Myocyte (in vitro differentiated cells): ENCODE data around the gene EZR. TPM values are rescaled to one million over a fixed set of nuclear protein-coding genes. Genes with fewer than 3 reads are reported as not detected.
A peak's percentile ranks its signal among the peaks of the same experiment; 100 is the strongest.

Experiments used
- DNase-seq: peaks from one replicate; pipeline ENCODE4 v3.0.0-alpha.2; 2012; ENCODE audit warnings: low read depth
- polyA plus RNA-seq: library from polyadenylated mRNA; unstranded; fragments of >200 nt; gene quantifications from one replicate; pipeline ENCODE4 v1.2.1, GENCODE V29; 2012; ENCODE audit warnings: missing spikeins
- total RNA-seq: library from RNA; depleted of rRNA; stranded (reverse); fragments of >200 nt; gene quantifications from 2 replicates; pipeline ENCODE4 v1.2.3, GENCODE V29; 2014

Gene EZR
- 41.2 and 71.0 TPM in 2 replicates for total RNA-seq
- polyA plus RNA-seq: 96.7 TPM

DNA sequence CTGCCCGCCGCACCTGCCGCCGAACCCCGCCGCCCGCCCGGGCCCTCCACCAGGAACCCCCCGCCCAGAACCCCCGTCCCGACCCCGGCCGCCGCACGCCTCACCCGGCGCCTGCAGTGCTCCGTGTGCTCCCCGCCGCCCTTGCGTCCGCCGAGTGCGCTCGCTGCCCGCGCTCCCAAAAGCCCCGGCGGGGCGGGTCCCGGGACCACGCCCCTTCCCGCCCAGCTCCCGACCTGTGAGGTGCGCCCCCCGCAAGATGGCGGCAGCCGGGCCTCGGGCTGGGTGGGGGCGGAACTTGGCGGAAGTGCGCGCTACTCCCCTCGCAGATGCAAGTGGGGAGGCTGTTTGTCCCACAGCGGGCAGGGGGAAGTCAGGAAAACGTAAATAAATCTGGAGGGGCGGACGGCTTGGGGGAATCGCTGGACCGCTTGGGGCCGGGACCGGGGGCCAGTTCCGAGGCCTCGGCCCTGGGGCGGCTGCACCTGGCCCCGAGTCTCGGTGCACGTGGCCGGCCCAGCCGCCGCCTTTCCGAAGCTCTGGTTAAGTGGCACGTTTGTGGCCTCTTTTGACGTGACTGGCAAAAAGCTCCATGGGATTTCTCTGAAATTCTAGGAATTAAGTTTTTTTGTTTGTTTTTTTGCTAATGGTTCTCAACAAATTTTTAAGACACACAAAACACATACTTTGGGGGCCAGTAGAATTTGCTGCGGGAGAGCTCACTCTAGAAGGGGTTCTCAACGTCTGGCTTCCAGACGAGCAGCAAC lies at the start of gene EZR:
EZR (minus strand) TSS at position 156 of the 764 bp plus-strand sequence. CDS start 1,275 bp downstream, outside the sequence.
- DNase-seq: peak; percentile 73

DNA sequence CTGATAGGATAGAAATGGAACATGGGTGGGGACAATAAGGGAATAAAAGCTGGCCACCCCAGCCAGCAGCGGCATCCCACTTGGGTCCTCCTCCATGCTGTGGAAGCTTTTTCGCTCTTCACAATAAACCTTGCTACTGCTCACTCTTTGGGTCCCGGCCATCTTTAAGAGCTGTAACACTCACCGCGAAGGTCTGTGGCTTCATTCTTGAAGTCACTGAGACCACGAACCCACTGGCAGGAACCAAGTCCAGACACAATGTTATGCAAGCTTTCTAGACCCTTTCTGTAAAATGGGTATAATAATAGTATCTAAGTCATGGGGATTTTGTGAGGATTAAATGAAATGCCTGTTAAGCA lies 48.9 kb upstream of the EZR start:
- DNase-seq: no peak

DNA sequence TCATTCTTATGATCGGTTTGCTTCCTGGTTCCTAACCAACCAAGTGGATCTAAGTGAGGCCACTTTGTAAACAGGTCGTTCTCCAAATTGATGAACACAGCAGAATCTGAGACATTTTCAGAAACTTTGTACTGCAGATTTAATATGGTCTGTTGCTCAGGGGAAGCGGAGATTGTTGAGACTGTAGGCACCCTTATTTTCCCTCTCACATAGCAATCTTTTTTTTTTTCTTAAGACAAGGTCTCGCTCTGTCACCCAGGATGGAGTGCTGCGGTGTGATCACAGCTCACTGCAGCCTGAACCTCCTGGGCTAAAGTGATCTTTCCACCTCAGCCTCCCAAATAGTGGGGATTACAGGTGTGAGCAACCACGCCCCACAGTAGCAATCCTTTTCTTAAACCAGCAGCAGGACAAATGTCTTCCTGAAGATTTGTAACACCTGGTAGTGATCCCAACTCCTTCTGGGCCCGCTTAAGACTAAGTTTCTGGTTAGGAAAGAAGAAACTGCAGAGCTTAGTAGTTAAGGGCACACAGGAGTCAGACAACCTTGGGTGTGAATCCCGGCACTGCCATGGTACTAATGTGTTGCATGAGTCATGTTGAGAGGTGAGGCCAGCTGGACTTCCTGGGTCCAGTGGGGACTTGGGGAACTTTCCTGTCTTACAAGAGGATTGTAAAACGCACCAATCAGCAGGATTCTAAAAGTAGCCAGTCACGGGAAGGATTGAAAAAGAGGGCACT lies 48.4 kb upstream of the EZR start:
- DNase-seq: no peak

DNA sequence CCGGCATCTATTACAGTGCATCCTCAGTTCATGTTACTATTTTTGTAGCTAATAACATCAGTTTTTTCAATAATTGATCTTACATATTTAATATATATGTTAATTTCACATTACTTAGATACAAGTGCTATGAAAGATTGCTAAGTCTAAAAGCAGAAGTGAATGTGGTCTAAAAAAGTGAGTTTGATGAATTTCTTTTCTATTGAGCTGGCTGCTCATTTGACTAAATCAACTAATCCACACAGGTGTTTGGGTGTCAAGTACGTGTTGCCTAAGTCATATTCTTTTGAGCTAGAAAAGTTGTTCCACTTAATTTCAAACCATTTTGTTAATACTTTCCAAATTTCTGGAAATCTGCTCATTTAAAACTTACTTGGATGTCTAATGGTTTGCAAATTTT lies 46.6 kb upstream of the EZR start:
- DNase-seq: no peak

DNA sequence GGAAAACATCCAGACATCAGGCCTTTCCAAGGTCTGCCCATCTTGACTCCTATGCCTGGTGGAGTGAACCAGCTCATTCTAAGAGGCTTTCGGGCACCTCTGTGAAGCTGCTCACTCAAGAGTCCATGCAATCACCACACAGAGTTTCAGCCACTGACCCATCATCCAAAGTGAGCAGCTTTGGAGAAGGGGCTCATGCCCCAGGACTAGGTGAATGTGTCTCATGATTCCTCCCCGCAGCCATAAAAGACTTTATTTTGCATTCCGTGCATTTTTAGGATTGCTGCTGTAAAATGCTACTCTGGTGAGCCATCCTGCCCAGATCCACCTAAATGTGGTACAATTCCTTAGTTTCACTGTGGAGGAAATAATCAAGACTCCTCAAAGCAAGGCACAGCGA lies 44.5 kb upstream of the EZR start:
- no peak for DNase-seq

DNA sequence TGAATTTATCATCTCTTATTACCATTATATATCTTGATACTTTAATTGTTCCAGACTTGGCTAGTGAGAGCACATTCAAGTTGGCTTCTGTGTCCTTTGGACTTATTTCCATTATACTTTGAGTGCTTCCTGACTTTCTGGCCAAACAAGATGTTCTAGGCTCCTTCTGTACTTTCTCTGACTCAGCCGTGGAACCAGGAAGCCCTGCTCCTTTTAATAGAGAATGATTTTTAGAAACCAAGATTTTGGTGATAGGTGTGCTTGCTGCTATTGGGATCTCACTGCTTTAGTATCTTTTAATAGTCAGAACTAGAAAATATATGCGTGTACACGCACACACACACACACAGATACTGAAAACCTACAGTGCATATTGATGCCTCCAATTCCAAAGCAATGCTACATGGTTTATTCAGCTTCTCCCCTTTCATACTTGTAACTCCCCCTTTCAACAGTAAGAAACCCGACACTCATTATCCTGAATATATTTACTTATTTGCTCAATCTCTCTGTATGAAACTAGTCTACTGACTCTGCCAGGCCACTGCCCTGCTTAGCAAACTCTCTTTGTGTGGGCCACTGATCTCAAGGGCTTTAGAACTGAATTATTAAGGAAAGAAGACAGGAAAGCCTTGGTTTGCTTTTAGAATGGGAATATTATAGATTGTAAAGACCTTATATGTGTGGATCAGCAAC lies 42.7 kb upstream of the EZR start:
- DNase-seq: no peak

DNA sequence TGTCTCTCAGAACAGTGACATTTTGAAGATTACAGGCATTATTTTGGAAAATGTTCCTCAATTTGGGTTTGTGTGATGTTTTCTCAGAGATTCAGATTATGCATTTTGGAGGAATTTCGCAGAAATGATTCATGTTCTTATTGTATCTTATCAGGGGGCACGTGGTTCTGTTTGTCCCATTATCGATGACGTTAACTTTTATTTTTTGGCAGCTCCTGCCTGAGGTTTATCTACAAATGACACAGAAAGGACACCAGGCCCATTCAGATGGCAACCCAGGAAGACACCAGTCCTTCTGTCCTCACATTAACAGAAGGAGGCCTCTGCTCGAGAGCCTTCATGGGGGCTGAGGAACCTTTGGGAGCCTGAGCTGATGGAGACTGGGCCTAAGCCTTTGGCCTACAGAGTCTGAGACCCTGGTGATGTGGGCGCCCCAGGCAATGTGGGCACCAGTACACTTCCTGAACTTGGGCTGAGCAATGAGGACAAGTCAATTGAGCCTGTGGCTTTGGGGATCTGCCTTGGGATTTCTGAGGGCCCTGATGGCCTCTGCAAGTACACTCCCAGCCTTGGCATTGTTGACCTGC lies 41.2 kb upstream of the EZR start:
- no peak for DNase-seq

DNA sequence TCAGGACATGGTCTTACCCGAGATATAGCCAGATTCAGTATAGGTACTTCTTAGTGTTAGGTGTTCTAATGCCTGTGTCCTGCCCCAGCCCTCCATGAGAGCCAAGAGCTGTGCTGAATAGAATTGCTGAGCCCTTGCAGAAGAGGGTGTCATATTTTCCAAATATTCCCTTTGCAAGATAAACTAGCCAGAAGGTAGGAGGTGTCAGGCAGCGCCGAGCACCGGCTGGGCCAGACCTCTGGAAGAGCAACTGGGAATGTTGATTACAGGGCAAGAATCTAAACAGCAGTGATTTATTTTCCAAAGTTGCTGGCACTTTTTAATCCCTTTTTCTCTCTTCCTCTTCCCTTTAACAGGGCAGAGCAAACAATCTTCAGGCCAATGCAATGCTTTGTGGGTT lies 37.1 kb upstream of the EZR start:
- no peak for DNase-seq

DNA sequence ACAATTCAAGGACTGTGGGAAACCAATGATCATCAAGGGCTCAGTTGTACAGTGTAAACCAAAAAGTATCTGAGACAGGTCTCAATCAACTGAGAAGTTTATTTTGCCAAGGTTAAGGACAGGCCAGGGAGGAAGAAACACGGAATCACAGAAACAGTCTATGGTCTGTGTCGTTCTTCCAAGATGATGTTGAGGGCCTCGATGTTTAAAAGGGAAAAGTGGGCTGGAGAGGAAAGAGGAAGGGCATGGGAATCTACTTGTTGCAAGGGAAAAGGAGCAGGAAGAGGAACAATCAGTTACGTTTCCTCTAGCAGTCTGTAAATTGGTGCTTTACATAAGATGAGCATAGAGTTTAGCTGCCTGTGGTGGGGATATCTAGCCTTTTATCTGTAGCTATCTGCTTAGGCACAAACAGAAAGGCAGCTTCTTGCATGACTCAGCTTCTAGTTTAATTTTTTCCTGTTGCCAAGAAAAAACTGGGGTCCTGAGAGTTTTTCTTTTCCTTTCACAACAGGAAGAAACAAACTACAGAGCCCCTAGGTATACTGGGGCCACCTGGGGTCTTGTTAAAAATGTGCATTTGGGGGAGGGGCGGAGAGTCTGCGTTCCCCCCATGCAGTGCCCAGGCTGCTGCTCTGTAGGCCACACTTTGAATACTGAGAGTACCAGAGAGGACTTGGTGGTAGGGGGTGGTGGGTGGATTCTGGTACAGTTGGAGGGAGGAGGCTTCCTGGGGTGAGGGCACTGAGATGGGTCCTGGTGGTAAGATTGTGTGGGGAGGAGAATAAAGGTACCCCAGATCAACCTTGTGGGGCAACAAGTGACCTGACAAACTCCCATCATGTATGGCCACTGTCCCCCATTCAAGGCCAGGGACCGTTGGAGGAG lies 35.3 kb upstream of the EZR start:
- no peak for DNase-seq

DNA sequence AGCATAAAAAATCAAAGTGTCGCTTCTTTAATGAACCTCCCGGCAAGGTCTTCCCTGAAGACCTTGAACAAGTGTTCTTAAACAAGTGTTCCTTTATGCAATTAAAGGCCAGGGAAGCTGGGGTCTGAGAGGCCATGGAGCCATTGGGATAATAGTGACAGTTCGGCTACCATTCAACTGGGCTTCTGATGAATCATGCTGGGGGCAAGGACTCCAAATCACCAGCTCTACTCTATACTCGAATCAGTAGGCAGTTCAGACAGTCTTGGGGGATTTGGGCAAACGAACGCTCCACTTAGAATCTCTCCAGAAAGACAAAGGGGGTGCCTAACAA lies 34.7 kb upstream of the EZR start:
- DNase-seq: no peak

DNA sequence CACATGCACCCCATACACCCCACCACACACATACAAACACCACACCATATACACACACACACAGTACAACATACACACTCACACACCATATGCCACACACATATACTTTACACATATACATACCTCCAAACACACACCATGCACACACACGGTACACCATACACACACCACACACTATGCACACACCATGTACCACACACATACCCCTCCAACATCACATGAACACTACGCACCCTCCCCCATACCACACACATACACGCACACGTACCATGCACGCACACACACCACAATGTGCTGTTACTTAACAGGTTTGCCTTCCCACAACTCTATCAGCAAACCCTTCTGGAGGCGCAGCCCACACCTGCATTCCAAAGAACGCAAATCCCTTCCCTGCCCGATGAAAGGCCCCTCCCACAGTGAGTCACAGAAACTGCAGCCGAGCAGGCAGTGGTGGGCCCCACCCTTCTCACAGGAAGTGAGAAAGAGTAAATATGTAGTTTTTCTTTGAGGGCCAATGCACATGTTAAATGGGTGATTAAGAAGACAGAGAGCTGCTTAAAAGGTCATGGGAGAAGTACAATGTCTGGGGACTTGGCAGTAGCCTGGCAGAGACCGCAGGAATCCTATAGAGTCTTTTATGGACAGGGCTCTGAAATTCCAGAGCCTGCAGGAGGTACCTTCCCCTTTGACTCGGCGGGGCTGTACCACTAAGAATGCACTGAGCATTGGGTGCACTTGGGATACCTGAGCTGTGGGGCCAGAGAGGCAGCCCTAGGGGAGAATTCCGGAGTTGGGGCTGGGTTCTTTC lies 34.1 kb upstream of the EZR start:
- DNase-seq: peak; percentile 67

DNA sequence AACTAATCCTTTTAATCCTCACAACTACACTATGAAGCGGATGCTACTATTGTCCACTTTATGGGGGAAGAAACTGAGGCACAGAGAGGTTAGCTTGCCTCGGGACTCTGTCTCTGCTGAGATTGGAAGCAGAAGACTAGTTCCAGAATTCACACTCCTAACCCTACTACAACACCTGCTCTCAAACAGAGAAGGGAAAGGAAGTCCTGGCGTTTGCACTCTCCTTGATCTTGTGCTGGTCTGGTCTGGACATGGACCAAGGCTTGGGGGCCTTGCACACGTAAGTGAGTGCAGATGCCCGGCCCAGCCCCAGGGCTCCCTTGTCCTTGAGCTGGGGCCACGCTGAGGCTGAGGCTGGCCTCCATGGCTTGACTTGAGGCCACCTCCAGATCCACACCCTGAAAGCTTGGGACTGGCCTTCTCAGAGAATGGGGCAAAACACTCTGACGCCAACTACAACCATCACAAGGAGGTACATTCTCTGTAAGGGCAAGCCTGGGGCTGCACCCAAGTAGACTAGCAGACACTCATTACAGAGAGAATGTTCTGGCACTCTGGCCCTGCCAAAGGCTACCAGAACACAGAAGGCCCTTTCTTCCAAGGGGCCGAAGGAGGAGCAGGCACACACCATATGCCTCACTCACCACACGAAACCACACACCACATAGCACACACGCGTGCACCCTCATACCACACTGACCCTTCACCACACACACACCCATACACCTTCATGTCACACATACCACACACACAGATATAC lies 33.3 kb upstream of the EZR start:
- no peak for DNase-seq

DNA sequence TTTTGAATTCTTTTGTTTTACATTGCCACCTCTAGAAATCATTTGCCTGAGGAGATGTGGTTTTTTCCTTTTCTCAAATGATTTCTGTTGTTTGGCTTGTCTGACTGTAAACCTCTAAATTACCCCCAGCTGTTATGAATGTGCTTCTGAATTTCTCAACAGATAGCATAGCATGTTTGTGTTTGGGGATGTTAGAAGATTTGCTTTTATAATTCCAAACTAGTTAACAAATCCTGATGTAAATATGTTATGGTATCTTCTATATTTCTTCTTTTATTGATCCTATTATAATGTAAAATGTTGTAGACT lies 31.6 kb upstream of the EZR start:
- DNase-seq: no peak

DNA sequence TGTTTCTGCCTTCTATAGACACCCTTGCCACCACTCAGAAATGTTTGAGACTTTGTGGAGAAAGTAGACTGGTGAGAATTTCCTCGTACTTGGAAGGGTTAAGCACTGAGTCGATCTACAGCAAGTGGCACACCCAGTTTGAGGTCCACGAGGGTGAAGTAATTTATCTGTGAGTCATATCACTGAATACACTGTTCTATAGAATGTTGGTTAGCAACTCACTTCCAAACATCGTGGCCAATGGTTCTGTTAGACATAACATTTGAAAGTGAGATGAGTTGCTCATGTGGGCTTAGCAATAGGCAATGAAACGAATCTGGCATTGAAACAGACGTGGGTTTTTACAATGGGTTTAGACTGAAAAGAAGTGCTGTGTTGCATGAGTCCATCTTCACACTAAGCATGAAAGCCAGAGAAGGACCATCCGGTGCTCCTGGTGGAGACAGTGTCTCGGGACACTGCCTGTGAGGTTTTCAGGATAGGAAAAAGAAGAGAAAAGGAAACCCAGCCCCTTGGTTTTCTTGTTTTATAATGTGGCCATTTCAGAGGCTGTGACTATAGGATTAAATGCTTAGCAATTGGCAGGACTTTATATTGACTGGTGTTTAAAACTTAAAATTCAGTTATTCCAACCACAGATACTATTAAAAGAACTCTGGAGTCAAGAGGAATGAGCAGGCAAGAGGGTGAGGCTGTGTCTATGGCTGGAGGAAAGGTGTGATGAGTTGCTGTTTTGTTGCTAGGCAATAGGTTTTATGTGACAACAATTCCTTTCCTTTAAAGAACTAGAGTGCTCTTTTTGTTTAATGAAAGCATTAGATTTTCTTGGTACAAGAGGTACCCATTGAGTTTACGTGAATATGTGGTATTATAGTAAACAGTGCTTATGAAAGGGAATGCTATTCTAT lies 31.0 kb upstream of the EZR start:
- DNase-seq: peak; percentile 74

DNA sequence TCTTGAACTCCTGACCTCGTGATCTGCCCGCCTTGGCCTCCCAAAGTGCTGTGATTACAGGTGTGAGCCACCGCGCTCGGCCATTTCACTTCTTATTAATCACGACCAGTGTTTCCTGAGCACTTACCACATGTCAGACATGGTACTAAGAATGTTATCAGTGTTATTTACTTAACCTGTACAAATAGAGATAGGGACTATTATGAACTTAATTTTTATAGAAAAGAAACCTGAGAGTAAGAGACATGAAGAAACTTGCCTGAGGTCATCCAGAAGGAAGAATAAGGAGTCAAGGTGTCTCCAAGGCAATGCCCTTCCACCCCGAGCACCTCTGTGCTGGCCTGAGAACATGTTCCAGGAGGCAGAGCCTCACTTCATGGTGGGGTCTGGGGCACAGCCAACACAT lies 29.3 kb upstream of the EZR start:
- no peak for DNase-seq

DNA sequence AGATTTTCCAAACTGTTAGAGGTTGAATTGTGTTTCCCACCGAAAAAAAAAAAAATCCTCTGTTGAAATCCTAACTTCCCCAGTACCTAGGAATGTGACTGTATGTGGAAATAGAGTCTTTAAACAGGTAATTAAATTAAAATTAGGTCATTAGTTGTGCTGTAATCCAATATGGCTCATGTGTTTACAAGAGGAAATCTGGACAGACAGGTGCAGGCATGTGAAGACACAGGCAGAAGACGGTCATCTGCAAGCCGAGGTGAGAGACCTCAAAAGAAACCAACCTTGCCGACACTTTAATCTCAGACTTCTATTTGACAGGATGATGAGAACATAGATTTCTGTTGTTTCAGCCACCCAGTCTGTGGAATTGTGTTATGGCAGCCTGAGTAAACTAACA lies 28.6 kb upstream of the EZR start:
- no peak for DNase-seq

DNA sequence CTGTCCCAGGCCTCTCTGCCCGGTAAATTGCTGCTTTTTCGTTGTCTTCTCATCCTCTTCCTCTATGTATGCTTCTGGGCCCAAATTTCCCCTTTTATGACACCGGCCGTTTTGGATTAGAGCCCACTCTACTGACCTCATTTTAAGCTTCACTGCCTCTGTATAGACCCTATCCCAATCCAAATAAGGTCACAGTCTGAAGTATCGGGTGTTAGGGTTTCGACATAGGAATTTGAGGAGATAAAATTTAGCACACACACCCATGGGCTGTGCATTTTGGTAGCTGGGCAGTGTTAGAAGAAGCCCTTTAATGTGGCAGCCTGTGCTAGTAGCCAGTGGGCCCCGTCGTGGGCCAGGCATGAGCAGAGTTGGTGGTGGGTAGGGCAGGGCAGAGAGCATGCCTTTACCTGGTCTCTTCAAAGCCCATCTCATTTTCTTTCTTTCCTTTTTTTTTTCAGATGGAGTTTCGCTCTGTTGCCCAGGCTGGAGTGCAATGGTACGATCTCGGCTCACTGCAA lies 27.9 kb upstream of the EZR start:
- no peak for DNase-seq
